GM12892 (cell line): ENCODE data around the gene TMEM192.

Experiments
- POLR2A ChIP-seq: IDR thresholded peaks from 2 replicates; pipeline ENCODE4 v1.6.1; 2011; ENCODE audit warnings: low read depth, low read length, control low read depth
- POLR2AphosphoS5 ChIP-seq: IDR thresholded peaks from 2 replicates; pipeline ENCODE4 v1.6.1; 2011; ENCODE audit warnings: low read depth, low read length, control low read depth

DNA sequence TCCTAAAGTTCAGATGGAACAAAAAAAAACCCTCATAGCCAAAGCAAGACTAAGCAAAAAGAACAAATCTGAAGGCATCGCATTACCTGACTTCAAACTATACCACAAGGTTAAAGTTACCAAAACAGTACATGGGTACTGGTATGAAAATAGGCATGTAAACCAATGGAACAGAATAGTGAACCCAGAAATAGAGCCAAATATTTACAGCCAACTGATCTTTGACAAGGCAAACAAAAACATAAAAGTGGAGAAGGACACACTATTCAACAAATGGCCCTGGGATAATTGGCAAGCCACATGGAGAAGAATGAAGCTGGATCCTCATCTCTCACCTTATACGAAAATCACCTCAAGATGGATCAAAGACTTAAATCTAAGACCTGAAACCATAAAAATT lies 44.2 kb upstream of the TMEM192 start:
- no peak for TF ChIP-seq POLR2AphosphoS5
- no peak for TF ChIP-seq POLR2A
